Cardiac muscle cell (in vitro differentiated cells and primary cell): ENCODE measurements around the gene BRIP1. TPM values are rescaled to one million over a fixed set of nuclear protein-coding genes. Genes with fewer than 3 reads are reported as not detected.

ENCODE experiments used
- DNase-seq, 2 donors: peaks; one replicate each; pipeline versions ENCODE4 v3.0.0 to v3.0.0-alpha.2; 2010 to 2017; ENCODE audit warnings: low read depth in 1 of 2, low spot score in 1 of 2
- H3K27ac ChIP-seq: fragments of 200-600 bp; sonication (generic); 2 replicates; pipeline ENCODE4 v1.5.1; 2016
- H3K27me3 ChIP-seq: fragments of 200-600 bp; sonication (generic); 2 replicates; pipeline ENCODE4 v1.6.0; 2016; ENCODE audit warnings: control low read depth
- H3K36me3 ChIP-seq: fragments of 200-600 bp; sonication (generic); 2 replicates; pipeline ENCODE4 v1.5.1; 2016; ENCODE audit warnings: control low read depth
- H3K4me1 ChIP-seq: fragments of 200-600 bp; sonication (generic); 2 replicates; pipeline ENCODE4 v1.8.1; 2017; ENCODE audit warnings: low read depth, mild to moderate bottlenecking, mixed run types
- H3K4me3 ChIP-seq: fragments of 200-600 bp; sonication (generic); 2 replicates; pipeline ENCODE4 v1.5.1; 2016; ENCODE audit warnings: mild to moderate bottlenecking
- H3K9me3 ChIP-seq: fragments of 200-600 bp; sonication (generic); 2 replicates; pipeline ENCODE4 v1.5.1; 2017; ENCODE audit warnings: low read depth, mild to moderate bottlenecking, control low read depth
- polyA plus RNA-seq: library from polyadenylated mRNA; unstranded; fragments of >200 nt; fragmentation: Nextera tagmentation; extraction: Ambion mirVana; gene quantifications from 2 replicates; pipeline ENCODE4 v1.2.1, GENCODE V29; 2016
- total RNA-seq: library from RNA; depleted of rRNA; stranded (reverse); fragments of >200 nt; gene quantifications from 2 replicates; pipeline ENCODE4 v1.2.3, GENCODE V29; 2016
- TF ChIP-seq, protein P1 (sequence below): IDR thresholded peaks from 2 replicates; pipeline ENCODE4 v1.5.1; 2012; ENCODE audit warnings: low read depth, mild to moderate bottlenecking, low read length

BRIP1 gene
- total and polyA plus RNA-seq, 2 experiments from 2014 or later, result 3.1 to 9.2 TPM

DNA sequence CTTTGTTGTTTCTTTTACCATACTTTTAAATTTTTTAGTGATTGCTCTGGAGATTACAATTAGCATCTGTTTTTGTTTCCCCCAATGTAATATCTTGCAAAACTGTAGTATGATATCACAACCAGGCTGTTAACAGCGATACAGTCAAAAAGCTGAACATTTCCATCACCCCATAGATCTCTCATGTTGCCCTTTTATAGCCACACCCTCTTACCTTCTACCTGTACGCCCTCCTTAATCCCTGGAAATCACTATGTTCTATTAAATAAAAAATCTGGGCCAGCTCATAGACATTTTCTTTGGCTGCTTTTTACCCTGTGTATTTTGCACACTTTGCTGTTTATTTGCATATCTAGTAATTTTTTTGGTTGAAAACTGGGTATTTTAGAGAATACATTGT is 205.1 kb downstream of the BRIP1 start:
- Histone ChIP-seq H3K27ac (no peak overlapping the region), H3K9me3 (no peaks in the 10 kb centered on the region), H3K4me1 (no peaks in the 10 kb centered on the region), H3K4me3 (no peak overlapping the region), H3K27me3 (no peaks in the 10 kb centered on the region), H3K36me3 (no peaks in the 10 kb centered on the region)
- TF ChIP-seq, protein P1, sequence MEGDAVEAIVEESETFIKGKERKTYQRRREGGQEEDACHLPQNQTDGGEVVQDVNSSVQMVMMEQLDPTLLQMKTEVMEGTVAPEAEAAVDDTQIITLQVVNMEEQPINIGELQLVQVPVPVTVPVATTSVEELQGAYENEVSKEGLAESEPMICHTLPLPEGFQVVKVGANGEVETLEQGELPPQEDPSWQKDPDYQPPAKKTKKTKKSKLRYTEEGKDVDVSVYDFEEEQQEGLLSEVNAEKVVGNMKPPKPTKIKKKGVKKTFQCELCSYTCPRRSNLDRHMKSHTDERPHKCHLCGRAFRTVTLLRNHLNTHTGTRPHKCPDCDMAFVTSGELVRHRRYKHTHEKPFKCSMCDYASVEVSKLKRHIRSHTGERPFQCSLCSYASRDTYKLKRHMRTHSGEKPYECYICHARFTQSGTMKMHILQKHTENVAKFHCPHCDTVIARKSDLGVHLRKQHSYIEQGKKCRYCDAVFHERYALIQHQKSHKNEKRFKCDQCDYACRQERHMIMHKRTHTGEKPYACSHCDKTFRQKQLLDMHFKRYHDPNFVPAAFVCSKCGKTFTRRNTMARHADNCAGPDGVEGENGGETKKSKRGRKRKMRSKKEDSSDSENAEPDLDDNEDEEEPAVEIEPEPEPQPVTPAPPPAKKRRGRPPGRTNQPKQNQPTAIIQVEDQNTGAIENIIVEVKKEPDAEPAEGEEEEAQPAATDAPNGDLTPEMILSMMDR, result no peak
- DNase-seq, result no peak

DNA sequence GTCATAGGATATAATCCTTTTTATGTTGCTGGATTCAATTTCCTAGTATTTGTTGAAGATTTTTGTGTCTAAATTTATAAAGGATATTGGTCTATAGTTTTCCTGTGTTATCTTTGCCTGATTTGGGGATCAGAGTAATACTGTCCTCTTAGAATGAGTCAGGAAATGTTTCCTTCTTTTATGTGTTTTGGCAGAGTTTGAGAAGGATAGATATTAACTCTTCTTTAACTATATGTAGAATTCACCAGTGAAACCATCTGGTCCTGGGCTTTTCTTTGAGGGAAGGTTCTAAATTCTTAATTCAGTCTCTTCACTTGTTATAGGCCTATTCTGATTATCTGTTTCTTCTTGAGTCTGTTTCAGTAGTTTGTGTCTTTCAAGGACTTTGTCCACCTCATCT is 206.0 kb downstream of the BRIP1 start:
- TF ChIP-seq, protein P1, result no peak
- H3K27me3 ChIP-seq, result no peaks in the 10 kb centered on the region
- H3K9me3 ChIP-seq, result no peaks in the 10 kb centered on the region
- H3K27ac ChIP-seq, result no peak overlapping the region
- H3K4me3 ChIP-seq, result no peak overlapping the region
- no peaks in the 10 kb centered on the region for H3K4me1 ChIP-seq
- no peak for DNase-seq
- no peaks in the 10 kb centered on the region for H3K36me3 ChIP-seq

DNA sequence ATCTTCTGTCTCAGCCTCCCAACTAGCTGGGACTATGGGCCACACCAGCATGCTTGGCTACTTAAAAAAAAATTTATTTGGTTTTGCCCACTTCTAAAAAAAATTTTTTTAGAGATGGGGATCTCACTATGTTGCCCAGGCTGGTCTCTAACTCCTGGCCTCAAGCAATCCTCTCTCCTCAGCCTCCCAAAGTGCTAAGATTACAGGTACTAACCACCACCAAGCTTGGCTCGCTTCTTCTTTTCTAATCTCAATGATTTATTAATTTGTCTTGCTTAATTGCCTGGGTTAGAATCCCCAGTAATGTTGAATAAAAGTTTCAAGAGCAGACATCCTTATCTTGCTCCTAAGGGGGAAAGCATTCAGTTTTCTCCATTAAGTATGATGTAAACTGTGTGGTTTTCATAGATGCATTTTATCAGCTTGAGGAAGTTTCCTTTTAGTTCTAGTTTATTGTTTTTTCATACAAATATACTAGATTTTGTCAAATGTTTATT is 206.6 kb downstream of the BRIP1 start:
- Histone ChIP-seq H3K4me3 (no peak overlapping the region), H3K4me1 (no peaks in the 10 kb centered on the region), H3K36me3 (no peaks in the 10 kb centered on the region), H3K27ac (no peak overlapping the region), H3K27me3 (no peaks in the 10 kb centered on the region), H3K9me3 (no peaks in the 10 kb centered on the region)
- DNase-seq, result peak in 1 of 2 donors; percentile 21
- TF ChIP-seq, protein P1, result no peak

DNA sequence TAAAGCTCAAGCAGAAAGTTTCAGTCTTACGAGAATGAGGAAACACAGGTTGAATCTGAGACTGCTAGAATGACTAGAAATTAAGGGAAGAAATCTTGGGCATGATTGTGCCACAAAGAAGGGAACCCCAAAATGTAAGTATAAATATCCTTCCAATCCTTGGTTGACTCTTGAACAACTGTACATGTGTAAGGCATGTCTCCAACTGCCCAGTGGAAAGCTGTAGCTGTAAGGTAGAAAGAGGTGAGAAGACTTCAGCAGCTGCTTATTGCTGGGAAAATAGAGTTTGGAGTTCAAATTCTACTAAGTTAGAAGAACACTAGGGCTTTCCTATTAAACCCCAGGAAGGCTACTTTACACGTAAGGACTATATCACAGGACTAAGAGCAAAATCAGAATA is 212.6 kb downstream of the BRIP1 start:
- TF ChIP-seq, protein P1, result no peak
- Histone ChIP-seq H3K27me3 (no peaks in the 10 kb centered on the region), H3K4me3 (no peak overlapping the region), H3K4me1 (no peaks in the 10 kb centered on the region), H3K36me3 (no peaks in the 10 kb centered on the region), H3K27ac (no peak overlapping the region), H3K9me3 (no peaks in the 10 kb centered on the region)
- no peak for DNase-seq

DNA sequence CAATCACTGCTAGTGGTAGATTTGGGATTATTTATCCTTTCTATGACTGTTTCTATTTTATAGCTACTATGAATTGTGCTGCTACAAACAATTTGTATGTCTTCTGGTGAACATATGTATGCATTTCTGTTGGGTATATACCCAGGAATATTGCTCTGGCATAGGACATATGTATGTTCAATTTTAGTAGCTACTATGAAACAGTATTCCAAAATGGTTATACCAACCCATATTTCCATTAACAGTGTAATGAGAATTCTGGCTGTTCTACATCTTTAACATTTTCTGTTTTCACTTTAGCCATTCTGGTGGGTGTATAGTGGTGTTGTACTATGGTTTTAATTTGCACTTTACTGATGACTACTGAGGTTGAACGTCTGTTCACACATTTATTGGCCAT is 214.7 kb downstream of the BRIP1 start:
- no peaks in the 10 kb centered on the region for H3K36me3 ChIP-seq
- DNase-seq, result no peak
- H3K27me3 ChIP-seq, result no peaks in the 10 kb centered on the region
- H3K9me3 ChIP-seq, result no peaks in the 10 kb centered on the region
- TF ChIP-seq, protein P1, result no peak
- H3K4me1 ChIP-seq, result no peaks in the 10 kb centered on the region
- no peak overlapping the region for H3K27ac ChIP-seq
- no peak overlapping the region for H3K4me3 ChIP-seq

DNA sequence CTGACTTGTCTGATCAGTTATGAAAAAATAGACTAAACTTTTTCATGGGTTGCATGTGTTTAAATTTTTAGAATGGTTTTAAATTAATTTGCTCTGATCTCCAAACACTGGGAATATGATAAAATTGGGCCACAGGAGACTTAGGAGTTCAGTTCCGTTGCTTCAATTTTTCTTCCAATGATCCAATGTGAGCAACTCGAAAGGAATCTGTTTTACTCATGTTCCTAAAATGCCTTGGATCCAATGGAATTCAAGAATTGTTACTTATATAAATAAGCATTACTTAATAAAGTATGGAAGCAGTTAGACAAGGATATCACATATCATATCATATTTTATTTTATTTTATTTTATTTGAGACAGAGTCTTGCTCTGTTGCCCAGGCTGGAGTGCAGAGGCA is 216.3 kb downstream of the BRIP1 start:
- Histone ChIP-seq H3K4me1 (no peaks in the 10 kb centered on the region), H3K4me3 (no peak overlapping the region), H3K27me3 (no peaks in the 10 kb centered on the region), H3K36me3 (no peaks in the 10 kb centered on the region), H3K9me3 (no peaks in the 10 kb centered on the region), H3K27ac (no peak overlapping the region)
- peak in 1 of 2 donors; percentile 15 for DNase-seq
- TF ChIP-seq, protein P1, result no peak
